ENCODE data around the gene COL4A4.
"Not testable (repeated sequence)": the region's sequence is repeated elsewhere in the genome, so short reads cannot be mapped to it uniquely, and the experiment has no call there.

COL4A4 gene

GRCh38 chr2:227163998-227164762 is at the start of gene COL4A4, which contains the start of gene COL4A3:
Gene COL4A4 (minus strand): TSS chr2:227164205. CDS start chr2:227147483, 16,722 bp downstream.
Gene COL4A3 (plus strand): TSS chr2:227164624. CDS start chr2:227164727, 103 bp downstream.
- peak in 1 of 3 donors; percentile 4 for DNase-seq (ENCODE audit: low read depth in 3 of 3)

- DNase-seq (ENCODE audit: low read depth in 3 of 3) = no peak
Measured at GRCh38 chr2:227207573-227207972, 43.6 kb upstream of the COL4A4 start.

DNA sequence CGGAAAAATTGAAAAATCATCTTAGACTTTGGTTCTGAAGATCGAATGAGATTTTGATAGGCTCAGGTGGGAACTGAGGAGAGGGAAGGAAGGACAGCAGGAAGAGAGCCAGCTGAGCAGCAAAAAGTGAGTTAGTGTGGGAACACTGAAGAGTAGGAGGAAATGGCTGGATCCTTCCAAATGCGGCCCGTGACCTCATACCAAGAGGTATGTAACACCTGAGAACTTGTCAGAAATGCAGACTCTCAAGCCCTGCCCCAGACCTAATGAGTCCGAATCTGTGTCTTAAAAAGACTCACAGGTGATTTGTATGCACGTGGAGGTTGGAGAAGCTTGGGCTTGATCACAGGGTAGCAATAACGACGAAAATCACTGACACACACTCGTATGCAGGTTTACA is 42.4 kb upstream of the COL4A4 start:
- no peak for DNase-seq (ENCODE audit: low read depth in 3 of 3)

- no peak for DNase-seq (ENCODE audit: low read depth in 3 of 3)
Measured at GRCh38 chr2:227205701-227206100, 41.7 kb upstream of the COL4A4 start.

DNA sequence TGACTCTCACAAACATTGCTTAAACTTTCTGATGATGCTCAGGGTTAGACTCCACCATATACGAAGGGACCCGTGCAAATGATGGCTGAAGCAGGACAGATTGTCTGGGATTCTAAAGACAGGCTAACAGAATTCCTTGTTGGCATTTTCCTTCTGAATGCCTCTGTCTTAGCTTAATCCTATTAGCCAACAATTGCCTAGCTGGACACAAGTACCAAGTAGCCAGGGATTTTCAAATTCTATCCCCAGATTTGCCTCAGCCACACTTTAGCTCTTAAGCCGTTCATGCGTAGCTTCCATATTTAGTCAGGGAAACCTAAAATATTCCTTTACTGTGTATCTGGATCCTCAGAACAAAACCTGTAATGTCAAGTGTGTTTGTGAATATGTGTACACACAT is 40.4 kb upstream of the COL4A4 start:
- no peak for DNase-seq (ENCODE audit: low read depth in 3 of 3)

DNA sequence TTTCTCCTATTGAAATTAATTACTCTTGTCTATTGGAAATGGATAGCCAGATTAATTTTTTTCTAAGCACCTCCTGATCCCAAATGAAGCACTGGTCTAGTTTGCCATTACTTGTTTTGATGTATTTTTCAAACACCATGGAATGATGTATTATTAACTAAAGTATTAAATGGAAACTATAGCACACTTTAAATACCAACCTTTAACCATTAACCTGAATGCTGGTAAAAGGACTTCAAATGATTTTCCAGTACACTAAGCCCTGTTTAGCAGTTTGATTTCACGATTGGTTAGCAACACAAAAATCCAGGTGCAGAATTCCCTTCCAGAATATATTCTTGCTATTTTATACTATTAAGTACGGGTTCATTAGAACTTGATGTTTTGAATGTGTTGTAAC is 37.8 kb upstream of the COL4A4 start:
- no peak for DNase-seq (ENCODE audit: low read depth in 3 of 3)

DNA sequence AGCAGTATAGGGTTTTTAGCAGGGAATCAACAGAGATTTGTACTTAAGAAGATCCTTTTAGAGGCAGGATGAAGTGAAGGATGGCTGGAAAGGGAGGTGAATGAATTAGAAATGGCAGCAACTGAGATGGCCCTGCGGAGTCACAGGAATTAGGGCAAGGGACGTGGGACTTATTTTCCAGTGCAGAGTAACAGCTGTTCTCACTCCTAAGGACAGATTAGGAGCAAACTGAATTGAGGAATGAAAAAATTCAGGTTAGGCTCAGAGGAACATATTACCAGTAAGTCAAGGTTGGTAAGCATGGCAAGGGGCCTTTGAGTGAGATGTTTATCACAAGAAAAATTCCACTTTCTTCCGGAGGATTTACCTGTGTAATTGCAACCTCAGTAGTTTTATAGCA is 34.9 kb upstream of the COL4A4 start:
- DNase-seq (ENCODE audit: low read depth in 3 of 3) = no peak

DNA sequence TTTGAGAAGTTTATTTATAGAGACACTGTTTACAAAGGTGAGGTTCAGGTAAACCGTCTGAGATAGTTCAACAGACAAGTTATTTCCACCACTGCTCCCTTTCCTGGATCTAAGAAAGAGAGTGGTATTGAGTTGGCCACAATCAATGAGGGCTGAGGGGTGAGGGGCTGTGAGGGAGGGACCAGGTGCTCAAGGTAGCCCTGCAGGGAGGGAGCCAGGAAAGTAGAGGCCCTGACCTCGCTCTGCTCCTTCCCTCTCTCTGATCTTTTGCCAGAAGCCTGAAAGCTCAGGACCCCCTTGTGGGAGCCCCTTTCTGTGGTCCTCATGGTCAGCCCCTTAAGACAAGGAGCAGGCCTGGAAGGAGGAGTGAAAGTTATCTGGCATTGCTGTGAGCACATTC is 30.2 kb upstream of the COL4A4 start:
- DNase-seq (ENCODE audit: low read depth in 3 of 3) = no peak

DNA sequence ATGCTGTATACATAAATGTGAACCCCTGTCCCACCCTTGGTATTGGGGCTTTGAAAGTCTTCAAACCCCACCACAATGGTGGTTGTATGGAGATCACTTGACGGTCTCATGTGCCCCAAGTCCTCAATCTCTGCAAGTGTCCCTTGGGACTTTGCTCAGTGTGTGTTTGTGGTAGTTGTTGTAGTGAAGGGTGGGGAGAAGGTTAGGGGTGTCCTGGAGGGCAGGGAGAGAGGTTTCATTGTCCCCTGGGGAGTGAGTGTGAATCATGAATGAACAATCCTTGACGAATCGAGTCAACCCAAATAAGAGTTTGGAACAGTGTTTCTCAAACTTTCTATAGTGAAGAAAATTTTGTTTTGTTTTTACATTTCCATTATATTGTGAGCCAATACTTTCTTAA is 28.5 kb upstream of the COL4A4 start:
- no peak for DNase-seq (ENCODE audit: low read depth in 3 of 3)

DNA sequence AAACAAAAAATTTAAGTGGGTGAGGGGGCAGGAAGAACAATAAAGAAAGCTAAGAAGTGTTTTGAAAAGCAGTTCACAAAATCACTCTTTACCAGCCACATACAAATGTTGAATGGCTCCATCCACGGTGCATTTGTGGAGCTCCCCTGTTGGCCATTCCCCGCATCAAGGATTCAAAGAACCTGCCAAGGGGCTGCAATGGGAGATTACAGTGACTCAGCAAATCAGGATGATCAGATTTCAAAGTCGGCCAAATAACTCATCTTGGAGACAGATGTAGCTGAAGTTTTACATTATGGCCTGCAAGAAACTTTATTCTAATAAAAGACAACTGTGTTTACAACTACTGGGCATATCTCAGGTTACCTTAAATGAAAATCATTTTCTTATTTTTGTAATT is 27.4 kb upstream of the COL4A4 start:
- DNase-seq (ENCODE audit: low read depth in 3 of 3) = no peak

GRCh38 chr2:227188292-227188691 is 24.3 kb upstream of the COL4A4 start:
- no peak for DNase-seq (ENCODE audit: low read depth in 3 of 3)

GRCh38 chr2:227186751-227187150 is 22.7 kb upstream of the COL4A4 start:
- DNase-seq (ENCODE audit: low read depth in 3 of 3) = no peak

GRCh38 chr2:227185615-227186232 is 21.7 kb upstream of the COL4A4 start:
- DNase-seq (ENCODE audit: low read depth in 3 of 3) = no peak

- no peak for DNase-seq (ENCODE audit: low read depth in 3 of 3)
Measured at GRCh38 chr2:227183657-227184367, 19.8 kb upstream of the COL4A4 start.

GRCh38 chr2:227182765-227183164 is 18.8 kb upstream of the COL4A4 start:
- DNase-seq (ENCODE audit: low read depth in 3 of 3) = no peak

- DNase-seq (ENCODE audit: low read depth in 3 of 3) = no peak
Measured at GRCh38 chr2:227180770-227181169, 16.8 kb upstream of the COL4A4 start.

GRCh38 chr2:227179988-227180685 is 16.1 kb upstream of the COL4A4 start:
- DNase-seq (ENCODE audit: low read depth in 3 of 3) = no peak

DNA sequence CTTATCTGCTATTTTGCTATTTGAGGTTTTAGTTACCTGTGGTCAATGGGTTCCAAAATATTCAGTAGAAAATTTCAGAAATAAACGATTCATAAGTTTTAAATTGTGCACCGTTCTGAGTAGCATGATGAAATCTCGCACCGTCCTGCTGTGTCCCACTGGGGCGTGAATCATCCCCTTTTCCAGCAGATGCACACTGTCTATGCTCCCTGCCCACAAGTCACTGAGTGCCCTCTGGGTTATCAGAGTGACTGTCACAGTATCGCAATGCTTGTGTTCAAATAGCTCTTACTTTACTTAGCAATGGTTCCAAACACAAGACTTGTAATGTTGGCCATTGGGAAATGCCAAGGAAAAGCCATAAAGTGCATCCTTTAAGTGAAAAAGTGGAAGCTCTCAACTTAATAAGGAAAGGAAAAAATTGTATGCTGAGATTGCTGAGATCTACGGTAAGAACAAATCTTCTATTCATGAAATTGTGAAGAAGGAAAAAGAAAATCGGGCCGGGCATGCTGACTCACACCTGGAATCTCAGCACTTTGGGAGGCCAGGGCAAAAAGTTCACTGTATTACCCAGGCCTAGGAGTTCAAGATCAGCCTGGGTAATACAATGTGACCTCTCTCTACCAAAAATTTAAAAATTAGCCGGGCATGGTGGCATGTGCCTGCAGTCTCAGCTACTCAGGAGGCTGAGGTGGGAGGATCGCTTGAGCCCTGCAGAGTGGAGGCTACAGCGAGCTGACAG is 13.8 kb upstream of the COL4A4 start:
- DNase-seq (ENCODE audit: low read depth in 3 of 3) = no peak

- DNase-seq (ENCODE audit: low read depth in 3 of 3) = not testable (repeated sequence)
Measured at GRCh38 chr2:227171779-227172178, 7.8 kb upstream of the COL4A4 start.

DNA sequence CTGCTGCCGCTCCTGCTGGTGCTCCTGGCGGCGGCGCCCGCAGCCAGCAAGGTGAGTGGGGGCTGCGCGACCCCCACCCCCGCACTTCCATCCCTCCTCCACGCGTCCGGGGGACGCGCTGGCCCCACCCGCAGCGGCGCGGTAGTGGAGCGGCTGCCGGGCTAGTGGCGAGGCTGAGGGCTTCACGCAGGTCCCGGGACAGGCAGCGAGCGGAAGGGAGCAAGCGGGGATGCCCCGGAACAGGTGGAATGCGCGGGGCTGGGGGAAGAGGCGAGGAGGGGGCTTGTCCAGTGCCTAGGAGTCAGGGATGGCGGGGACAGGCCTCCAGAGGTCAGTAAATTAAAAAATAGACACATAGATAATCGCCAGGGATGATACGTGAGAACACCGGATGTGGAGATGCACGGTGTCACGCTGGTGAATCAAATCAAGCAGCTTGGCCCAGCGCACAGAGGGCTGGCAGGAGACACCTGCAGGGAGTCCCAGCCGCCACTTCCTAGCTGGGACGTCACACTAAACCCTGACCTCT is 822 bp upstream of the COL4A4 start:
- DNase-seq (ENCODE audit: low read depth in 3 of 3) = peak in 1 of 3 donors; percentile 14

DNA sequence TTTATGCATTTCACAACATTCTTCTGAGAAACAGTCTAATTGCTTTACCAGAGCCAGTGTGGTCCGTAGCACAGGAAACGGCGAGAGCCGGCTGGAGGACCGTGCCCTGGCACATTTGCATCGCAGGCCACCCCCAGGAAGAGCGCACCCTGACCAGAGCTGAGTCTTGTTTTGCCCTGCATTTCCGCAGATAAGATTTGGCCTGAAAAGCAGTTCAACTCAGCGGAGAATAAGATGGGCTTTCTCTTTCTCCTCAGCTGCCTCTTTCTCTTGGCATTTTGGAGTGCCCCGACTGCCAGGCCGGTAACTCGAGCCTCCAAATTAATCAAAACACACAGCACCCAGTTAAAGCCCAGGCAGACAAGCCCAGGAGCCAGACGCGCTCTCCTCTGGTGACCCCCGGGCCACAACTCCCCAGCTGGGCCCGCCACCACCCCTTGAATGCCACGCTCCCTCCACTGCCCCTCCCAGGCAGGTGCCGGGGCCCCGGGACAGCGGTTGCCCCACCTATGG is 464 bp downstream of the COL4A4 start:
- no peak for DNase-seq (ENCODE audit: low read depth in 3 of 3)
